ENCODE measurements around the gene SMARCAL1.

The SMARCAL1 gene

GRCh38 chr2:216478791-216479190, 66.5 kb downstream of the SMARCAL1 start:
- H3K27ac ChIP-seq = no peak overlapping the region
- TF ChIP-seq, protein P1, sequence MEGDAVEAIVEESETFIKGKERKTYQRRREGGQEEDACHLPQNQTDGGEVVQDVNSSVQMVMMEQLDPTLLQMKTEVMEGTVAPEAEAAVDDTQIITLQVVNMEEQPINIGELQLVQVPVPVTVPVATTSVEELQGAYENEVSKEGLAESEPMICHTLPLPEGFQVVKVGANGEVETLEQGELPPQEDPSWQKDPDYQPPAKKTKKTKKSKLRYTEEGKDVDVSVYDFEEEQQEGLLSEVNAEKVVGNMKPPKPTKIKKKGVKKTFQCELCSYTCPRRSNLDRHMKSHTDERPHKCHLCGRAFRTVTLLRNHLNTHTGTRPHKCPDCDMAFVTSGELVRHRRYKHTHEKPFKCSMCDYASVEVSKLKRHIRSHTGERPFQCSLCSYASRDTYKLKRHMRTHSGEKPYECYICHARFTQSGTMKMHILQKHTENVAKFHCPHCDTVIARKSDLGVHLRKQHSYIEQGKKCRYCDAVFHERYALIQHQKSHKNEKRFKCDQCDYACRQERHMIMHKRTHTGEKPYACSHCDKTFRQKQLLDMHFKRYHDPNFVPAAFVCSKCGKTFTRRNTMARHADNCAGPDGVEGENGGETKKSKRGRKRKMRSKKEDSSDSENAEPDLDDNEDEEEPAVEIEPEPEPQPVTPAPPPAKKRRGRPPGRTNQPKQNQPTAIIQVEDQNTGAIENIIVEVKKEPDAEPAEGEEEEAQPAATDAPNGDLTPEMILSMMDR (conservative IDR thresholded peaks at IDR 0.05) = no peak

DNA sequence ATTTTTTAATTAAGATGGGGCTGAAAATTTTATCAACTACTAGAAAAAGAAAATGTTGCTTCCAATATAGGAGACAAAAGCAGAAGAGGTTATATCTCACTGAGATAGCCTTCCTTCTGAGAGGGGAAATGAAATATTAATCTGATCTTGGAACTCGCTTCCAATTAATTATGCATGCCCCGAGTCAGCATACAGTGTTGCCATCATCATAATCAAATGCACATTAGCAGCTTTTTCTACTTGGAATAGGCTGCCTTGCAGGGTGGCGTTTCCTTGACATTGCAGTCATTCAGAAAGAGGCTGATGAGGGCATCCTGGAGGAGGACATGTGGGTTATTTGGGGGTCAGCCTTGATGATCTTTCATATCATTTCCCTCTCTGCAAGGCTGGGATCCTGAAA, 67.9 kb downstream of the SMARCAL1 start:
- TF ChIP-seq, protein P1 (conservative IDR thresholded peaks at IDR 0.05) = no peak
- no peak overlapping the region for H3K27ac ChIP-seq

DNA sequence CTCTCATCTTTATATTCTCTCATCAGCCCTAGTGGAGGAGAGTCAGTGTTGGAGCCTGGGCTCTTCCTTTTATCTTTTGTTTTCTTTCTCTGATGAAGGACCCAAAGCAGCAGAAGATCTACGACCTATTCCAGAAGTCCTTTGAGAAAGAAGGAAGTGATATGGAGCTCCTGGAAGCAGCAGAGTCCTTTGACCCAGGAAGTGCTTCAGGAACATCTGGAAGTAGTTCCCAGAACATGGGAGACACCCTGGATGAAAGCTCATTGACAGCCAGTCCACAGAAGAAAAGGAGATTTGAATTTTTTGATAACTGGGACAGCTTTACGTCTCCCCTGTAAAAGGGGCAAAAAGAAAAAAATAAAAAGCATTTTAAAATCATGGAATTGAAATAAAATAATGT, 70.4 kb downstream of the SMARCAL1 start:
- TF ChIP-seq, protein P1 (conservative IDR thresholded peaks at IDR 0.05) = no peak
- H3K27ac ChIP-seq = no peak overlapping the region

GRCh38 chr2:216485237-216485636, 73.0 kb downstream of the SMARCAL1 start:
- no peak overlapping the region for H3K27ac ChIP-seq
- TF ChIP-seq, protein P1 (conservative IDR thresholded peaks at IDR 0.05) = no peak

GRCh38 chr2:216485745-216486144, 73.5 kb downstream of the SMARCAL1 start:
- TF ChIP-seq, protein P1 (conservative IDR thresholded peaks at IDR 0.05) = no peak

GRCh38 chr2:216486271-216486670, 74.0 kb downstream of the SMARCAL1 start:
- H3K27ac ChIP-seq = no peak overlapping the region

More at GRCh38 chr2:216485745-216486144, 73.5 kb downstream of the SMARCAL1 start:
- H3K27ac ChIP-seq = no peak overlapping the region

DNA sequence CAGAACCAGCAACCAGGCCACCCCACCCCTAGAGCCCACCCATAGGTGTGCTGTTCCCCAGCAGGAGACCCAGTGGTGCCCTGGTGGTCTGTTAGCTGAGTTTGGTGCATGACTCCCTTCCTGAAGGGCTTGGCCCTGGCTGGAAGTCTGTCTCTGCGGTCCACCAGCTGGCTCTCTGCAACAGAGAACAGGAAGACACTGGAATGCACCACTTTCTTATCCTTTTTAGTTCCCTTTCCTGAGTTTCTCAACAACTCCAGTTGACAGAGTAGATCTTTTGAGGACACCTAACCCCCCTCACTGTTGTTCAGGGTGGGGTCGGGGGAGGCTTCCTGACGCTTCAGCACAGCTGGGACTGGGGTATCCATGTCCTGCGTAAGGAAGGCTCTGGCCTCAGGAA, 74.4 kb downstream of the SMARCAL1 start:
- TF ChIP-seq, protein P1 (conservative IDR thresholded peaks at IDR 0.05) = no peak
- no peak overlapping the region for H3K27ac ChIP-seq

More at GRCh38 chr2:216486271-216486670, 74.0 kb downstream of the SMARCAL1 start:
- TF ChIP-seq, protein P1 (conservative IDR thresholded peaks at IDR 0.05) = no peak
